SH-SY5Y (cell line): Measurements from ENCODE around the gene AKAP14.

Experiments
- GATA2 ChIP-seq: IDR thresholded peaks from 2 replicates; pipeline ENCODE4 v1.6.1; 2011; ENCODE audit warnings: mild to moderate bottlenecking, low read depth, low read length
- GATA3 ChIP-seq: IDR thresholded peaks from 2 replicates; pipeline ENCODE4 v1.6.1; 2011; ENCODE audit warnings: low read depth, mild to moderate bottlenecking, low read length, moderate library complexity

AKAP14 gene

DNA sequence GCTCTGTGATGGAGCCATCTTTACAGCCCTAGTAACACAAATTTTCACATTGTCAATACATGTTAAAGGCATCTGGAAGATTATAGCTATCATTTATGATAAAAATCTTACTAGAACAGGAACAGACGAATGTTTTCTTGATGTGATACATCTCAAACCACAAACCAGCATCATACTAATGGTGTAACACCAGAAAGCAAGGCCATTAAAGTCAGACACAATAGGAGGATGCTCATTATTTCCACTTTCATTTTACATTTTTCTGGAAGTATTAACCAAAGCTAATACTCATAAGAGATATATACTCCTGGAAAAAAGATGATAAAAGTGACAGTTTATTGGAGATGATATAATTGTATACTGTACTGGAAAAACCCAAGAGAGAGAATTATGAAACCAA is 5.3 kb downstream of the AKAP14 start:
- TF ChIP-seq GATA2 (no peak), GATA3 (no peak)

DNA sequence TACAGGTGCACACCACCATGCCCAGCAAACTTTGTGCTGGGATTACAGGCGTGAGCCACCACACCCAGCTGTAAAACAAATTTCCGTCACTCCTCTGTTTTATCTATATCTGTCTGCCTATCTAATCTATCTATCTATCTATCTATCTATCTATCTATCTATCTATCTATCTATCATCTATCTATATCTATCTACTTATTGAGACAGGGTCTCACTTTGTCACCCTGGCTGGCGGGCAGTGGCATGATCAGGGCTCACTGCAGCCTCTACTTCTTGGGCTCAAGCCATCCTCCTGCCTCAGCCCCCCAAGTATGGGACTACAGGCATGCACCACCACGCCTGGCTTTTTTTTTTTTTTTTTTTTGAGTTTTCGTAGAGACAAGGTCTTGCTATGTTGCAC is 20.6 kb downstream of the AKAP14 start:
- TF ChIP-seq GATA2, result no peak
- no peak for TF ChIP-seq GATA3

DNA sequence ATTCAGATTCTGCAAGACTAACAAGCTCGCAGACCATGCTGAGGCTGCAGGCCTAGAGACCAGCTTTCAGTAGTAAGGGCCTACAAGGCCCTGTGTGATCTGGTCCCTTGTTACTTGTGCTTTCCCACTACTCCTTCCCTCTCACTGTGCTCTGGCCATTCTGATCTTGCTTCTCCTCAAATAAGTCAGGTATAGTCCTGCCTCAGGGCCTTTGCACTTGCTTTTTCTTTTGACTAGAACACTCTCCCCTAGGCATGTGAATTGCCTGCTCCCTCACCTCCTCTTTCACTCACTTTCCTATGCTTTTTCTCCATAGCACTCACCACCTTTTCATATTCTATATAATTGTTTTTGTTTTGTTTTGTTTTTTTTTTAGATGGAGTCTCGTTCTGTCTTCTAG is 22.2 kb downstream of the AKAP14 start:
- TF ChIP-seq GATA2 (no peak), GATA3 (no peak)

DNA sequence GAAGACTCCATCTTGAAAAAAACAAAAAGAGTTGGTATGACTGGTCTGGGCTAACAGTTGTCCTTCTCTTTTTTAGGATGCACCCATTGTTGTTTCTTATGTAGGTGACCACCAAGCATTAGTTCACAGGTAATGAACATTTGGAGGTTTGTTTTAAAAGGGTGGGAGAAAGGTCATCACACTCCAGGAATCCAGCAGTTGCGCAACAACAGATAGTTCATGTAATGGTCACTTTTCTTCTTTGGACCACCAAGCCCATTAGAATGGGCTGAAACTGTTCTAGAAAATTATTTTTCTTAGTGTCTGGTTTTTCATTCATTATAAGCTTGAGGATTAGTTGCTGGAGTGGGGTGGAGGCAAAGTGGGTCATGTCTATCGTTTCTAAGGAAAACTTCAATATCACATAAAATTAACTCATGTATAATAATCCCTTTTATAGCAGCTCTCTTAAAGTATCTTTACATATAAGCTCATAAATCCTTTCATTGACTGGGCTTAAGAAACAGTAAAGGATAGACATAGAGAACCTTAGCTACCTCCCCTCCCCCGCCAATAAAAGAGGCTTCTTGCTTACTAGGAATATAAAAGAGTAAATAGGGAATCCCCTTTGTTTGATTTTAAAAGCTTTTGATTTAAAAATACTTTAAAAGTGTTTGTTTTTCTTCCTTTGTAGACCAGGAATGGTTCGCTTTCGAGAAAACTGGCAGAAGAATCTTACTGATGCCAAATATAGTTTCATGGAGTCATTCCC is 24.3 kb downstream of the AKAP14 start:
- TF ChIP-seq GATA2, result no peak
- TF ChIP-seq GATA3, result no peak

DNA sequence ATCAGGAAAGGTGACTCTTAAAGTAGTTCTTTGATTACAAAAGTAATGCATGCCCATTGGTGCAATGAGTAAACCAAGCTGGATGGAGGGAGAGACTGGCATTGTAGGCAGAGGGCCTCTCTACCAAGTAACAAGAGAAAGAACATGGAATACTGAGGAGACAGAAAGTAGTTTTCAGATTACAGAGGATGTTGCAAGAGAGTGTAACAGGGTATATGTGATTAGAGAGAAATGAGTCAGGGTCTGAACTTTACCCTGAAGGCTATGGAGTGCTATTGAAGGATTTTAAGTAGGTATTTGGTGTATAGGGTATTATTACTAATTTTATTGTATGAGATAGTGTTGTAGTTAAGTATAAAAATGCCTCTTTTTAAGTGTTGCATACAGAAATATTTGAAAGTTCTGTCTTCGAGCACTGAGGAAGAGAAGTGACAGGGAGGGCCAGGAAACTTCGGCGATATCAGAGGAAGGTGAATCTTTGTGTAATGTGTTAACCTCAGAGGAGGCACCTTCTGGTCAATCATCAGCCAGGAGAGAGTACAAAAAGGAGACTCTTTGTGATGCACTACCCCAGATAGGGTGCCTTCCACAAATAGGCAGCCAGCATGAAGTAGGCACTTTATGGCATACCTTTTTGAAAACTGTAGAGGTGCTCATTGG is 39.7 kb downstream of the AKAP14 start:
- TF ChIP-seq GATA2, result no peak
- no peak for TF ChIP-seq GATA3

DNA sequence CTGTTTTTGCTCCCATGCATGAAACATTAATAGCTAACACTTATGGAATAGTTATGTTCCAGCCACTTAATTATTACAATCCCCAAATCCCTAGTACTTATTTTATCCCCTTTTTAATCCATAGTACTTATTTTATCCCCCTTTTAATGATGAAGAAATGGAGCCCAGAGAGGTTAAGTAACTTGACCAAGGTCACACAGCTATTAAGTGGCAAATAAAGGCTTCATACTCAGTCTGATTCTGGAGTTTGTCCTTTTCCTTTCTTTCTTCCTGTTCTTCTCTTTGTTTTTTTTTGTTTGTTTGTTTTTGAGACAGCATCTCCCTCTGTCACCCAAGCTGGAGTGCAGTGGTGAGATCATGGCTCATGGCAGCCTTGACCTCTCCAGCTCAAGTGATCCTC is 45.6 kb downstream of the AKAP14 start:
- TF ChIP-seq GATA3 (no peak), GATA2 (no peak)

DNA sequence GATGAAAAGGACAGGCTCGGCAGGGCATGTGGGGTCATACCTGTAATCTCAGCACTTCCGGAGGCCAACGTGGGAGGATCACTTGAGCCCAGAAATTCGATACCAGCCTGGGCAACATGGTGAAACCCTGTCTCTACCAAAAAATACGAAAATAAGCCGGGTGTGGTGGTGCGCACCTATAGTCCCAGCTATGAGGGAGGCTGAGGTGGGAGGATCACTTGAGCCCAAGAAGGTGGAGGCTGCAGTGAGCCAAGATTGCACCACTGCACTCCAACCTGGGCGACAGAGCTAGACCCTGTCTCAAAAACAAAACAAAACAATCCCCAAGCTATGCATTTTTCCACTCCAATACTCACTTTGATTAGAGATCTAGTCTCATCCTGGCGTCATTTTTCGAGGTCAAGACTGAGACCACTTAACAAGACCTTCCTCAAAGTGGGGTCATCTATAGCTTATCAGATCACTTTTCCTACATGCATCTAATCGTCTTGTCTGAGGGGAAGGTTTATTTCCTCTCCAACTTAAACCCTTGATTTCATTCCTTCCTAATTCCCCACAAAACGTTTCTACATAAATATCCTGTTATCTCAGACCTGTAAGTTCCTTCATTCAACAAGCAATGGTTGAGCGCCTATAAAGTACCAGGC is 46.6 kb downstream of the AKAP14 start:
- no peak for TF ChIP-seq GATA2
- TF ChIP-seq GATA3, result no peak

DNA sequence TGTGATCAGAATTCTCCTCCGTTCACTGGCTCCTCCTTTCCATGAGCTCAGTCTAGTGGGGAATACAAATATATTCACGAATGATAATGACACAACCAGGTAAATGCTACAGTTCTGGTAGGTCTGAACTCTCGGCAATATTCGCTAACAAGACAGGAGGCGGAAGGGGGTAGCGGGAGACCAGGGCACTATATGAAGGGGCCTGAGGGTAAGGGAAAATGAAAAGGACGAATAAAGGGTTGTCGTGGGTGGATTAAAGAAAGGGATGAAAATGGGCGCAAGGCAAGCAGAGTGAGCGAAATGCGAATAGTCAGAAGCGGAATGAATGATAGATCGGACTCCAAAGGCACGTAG is 47.1 kb downstream of the AKAP14 start:
- no peak for TF ChIP-seq GATA2
- no peak for TF ChIP-seq GATA3

DNA sequence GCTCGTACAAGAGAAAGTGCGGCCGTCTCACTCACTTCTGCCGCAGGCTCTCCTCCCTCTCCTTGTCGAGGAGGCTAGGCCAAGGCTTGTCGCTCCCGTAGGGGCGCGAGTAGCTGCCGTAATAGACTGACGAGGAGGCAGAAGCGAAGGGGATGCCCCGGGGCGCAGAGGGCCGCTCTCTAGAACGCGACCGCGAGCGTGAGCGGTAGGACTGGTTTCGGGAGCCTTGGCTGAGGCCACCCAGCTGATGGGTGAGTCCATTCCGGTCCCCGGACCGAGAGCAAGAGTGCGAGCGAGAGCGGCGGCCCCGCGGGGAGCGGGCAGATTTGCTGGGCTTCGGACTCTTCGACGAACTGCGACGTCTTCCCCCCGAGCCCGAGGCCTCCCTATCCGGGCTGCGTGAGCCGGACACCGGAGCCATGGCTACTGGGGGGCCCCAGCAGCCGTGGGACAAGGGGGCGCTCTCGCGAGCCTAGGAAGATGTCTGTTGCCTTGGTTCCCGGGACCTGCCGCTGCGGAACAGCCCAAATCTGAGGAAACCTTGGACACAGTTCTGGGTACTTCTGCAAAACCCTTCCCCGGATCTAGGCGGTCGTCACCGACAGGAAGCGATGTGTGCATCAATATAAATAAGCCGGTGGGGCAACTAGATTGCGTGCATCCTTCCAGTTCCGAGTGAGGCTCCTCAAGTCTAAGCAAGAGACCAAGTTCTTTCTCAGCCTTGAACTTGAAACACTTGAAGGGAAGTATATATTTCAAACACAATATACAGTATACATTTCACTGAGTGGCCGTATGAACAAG is 47.7 kb downstream of the AKAP14 start, which contains the start of gene NKAP:
TSS of gene NKAP (minus strand) at position 567 of the 804 bp plus-strand sequence. CDS start at position 421, 146 bp downstream.
- TF ChIP-seq GATA3, result no peak
- TF ChIP-seq GATA2, result no peak

DNA sequence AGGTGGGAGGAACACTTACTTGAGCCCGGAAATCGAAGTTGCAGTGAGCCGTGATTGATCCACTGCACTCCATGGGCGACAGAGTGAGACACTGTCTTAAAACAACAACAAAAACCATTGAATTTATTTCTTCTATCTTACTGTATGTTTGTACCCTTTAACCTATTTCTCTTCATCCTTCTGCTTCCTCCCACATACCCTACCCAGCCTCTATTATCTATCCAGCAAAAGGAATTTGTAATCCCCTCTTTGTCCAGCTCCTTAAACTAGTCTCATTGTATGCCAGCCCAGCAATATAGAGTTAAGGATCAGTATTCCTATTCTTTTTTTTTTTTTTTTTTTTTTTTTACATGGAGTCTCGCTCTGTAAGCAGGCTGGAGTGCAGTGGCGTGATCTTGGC is 49.8 kb downstream of the AKAP14 start:
- TF ChIP-seq GATA3, result no peak
- TF ChIP-seq GATA2, result no peak

DNA sequence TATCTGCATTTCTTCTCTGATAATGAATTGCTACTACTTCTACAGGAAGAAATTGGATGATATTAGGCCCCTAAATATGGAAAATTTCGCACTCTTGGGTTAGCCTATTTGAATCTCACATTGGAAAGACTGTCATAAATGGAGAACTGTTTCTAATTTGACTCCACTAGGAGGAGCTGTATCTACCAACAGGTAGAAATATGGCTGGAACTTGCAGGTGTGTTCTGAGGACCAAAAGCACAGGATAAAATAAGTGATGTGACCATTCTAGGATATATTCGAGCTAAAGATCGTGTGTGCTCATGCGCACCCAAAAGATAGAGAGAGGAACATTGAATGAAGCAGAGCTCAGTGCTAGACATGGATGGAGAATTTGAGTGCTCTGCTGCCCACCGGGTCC is 52.7 kb downstream of the AKAP14 start:
- TF ChIP-seq GATA2, result no peak

DNA sequence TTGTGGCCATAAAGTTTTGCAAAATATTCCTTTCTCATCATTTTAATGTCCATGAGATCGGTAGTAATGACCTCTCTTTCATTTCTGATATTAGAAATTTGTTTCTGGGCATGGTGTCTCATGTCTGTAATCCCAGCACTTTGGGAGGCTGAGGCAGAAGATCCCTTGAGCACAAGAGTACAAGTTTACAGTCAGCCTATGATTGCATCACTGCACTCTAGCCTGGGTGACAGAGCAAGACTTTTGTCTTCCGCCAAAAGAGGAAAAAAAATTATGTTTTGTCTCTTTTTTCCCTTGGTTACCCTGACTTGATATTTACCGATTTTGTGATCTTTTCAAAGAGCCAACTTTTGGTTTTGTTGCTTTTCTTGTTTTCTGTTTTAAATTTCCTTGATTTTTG is 58.7 kb downstream of the AKAP14 start:
- TF ChIP-seq GATA3 (no peak), GATA2 (no peak)

DNA sequence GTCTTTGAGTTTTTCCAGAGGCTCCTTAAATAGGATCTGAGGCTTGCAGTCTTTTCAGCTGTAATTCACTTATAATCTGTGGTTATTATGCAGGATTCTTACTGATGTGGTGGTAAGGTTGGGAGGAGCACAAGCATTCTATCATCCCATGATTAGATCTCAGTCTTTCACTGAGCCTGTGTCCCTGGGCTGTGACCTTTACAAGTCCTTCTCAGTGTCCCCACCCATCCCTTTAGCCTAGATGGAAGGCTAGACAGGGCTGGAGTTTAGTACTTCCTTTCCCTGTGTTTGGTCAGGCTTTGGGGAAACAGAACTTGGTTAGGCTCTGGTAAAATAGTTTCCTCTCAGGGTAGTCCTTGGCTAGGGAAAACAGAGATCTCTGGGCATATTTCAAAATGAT is 64.9 kb downstream of the AKAP14 start:
- no peak for TF ChIP-seq GATA3
- no peak for TF ChIP-seq GATA2
